Measurements from ENCODE around the gene POMGNT1.

The POMGNT1 gene

DNA sequence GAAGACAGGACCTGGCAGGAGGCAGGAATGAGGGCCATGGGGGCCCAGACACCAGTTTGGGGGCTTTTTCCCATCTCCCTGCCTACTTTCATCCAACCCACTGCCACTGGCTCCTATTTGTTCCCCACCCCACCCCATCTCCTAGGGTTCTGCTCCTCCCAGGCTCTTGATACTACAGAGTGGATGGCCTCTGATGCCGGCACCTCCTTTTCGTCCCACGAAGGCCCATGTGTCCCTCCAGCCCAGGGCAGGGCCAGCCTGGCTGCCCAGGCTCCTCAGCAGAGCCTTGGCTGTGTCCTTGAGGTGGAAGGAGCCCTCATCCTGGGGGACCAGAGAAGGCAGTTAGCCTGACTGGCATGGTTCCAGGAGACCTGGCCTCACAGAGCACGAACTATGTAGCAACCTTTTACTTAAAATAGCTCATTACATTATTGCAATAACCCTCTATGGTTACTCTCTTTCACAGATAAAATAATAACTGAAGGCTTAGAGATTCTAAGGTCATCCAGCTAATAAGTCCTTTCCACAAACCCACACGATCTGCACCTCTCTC is 3.5 kb downstream of the POMGNT1 start:
- H3K36me3 Mint-ChIP-seq = peaks cover 2% of the 10 kb centered on the region
- peaks cover 20% of the 10 kb centered on the region for H3K4me1 Mint-ChIP-seq (ENCODE audit: low read depth)
- no peak overlapping the region for H3K27ac Mint-ChIP-seq
- no peak overlapping the region for H3K4me3 Mint-ChIP-seq
- H3K9me3 Mint-ChIP-seq (ENCODE audit: low read depth) = no peaks in the 10 kb centered on the region
- H3K27me3 Mint-ChIP-seq = no peaks in the 10 kb centered on the region

- Mint-ChIP-seq H3K4me1 (ENCODE audit: low read depth) (peaks cover 14% of the 10 kb centered on the region), H3K36me3 (peaks cover 2% of the 10 kb centered on the region), H3K4me3 (no peak overlapping the region), H3K27me3 (no peaks in the 10 kb centered on the region), H3K9me3 (ENCODE audit: low read depth) (no peaks in the 10 kb centered on the region), H3K27ac (no peak overlapping the region)
Observed at GRCh38 chr1:46193984-46194570, 4.2 kb downstream of the POMGNT1 start.

DNA sequence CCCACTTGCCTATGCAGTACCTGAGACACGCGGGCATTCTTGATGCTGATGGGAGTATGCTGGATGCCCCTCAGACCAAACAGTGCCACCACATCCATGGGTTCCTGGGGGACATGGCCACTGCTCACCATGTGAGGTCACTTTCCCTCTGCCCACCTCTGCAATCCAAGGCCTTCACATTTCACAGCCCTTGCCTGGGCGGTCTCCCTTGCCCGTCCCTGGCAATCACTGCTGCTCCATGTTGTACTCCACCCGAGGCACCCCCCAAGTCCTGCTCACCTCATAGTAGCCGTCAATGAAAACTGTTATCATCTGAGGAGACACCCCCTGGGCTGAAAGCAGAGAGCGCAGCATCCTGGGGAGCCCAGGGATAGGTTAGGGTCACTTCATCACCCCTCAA is 4.9 kb downstream of the POMGNT1 start:
- H3K36me3 Mint-ChIP-seq = peaks cover 2% of the 10 kb centered on the region
- H3K9me3 Mint-ChIP-seq (ENCODE audit: low read depth) = no peaks in the 10 kb centered on the region

DNA sequence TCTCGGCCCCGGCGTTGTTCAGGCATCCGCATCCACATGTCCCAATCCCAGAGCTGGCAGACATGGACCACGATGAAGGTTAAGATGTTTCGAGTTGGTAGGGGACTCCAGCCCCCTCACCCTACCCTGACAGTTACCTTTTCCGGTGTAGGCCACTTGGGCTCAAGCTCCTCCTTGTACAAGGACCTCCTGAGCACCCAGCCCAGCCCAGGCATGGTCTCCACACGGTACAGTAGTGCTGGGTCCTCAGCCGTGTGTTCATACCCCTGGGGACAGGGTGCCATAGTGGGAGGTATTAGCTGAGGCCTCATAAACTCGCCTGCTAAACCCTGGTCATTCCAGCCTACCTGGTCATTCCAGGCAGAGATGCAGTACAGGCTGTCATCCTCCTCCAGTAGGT is 6.1 kb downstream of the POMGNT1 start:
- Mint-ChIP-seq H3K4me3 (no peak overlapping the region), H3K27me3 (no peaks in the 10 kb centered on the region), H3K4me1 (ENCODE audit: low read depth) (peaks cover 6% of the 10 kb centered on the region), H3K27ac (no peak overlapping the region), H3K9me3 (ENCODE audit: low read depth) (no peaks in the 10 kb centered on the region), H3K36me3 (peaks cover 5% of the 10 kb centered on the region)

More for the DNA sequence above, 4.9 kb downstream of the POMGNT1 start:
- peaks cover 11% of the 10 kb centered on the region for H3K4me1 Mint-ChIP-seq (ENCODE audit: low read depth)
- H3K27me3 Mint-ChIP-seq = no peaks in the 10 kb centered on the region
- no peak overlapping the region for H3K4me3 Mint-ChIP-seq
- H3K27ac Mint-ChIP-seq = no peak overlapping the region

DNA sequence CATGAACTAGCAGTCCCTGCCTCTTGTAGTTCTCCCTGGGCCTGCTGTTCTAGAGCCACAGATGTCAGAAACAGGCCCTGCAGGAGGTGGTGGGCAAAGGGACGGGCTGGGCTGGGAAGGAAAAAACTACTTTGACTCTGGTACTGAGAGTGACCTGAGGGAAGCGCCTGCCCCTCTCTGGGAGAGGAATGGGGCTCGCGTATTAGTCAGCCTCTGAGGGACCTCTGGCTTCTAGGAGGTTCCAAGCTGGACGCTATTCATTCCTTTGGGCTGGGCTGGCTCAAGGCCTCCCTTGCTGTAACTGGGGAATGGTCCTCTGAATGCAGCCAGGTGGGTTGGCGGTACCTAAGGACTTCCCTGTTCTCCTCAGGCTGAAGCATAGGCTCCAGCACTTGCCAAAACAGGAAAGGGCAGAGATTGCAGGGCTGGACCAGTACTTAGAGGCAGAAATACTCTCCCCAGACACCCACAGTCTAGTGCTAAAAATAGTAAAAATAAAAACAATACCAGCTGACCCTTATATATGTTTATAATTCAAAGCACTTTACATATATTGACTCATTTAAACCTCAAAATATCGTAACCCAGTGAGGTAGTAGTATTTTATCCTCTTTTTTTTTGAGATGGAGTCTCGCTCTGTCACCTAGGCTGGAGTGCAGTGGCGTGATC is 7.1 kb downstream of the POMGNT1 start:
- Mint-ChIP-seq H3K4me1 (ENCODE audit: low read depth) (peaks cover 2% of the 10 kb centered on the region), H3K9me3 (ENCODE audit: low read depth) (no peaks in the 10 kb centered on the region), H3K27ac (no peak overlapping the region), H3K27me3 (no peaks in the 10 kb centered on the region), H3K36me3 (peaks cover 5% of the 10 kb centered on the region), H3K4me3 (no peak overlapping the region)

- peaks cover 5% of the 10 kb centered on the region for H3K36me3 Mint-ChIP-seq
- no peak overlapping the region for H3K4me3 Mint-ChIP-seq
- no peaks in the 10 kb centered on the region for H3K27me3 Mint-ChIP-seq
- H3K4me1 Mint-ChIP-seq (ENCODE audit: low read depth) = peaks cover 3% of the 10 kb centered on the region
- H3K27ac Mint-ChIP-seq = no peak overlapping the region
- no peaks in the 10 kb centered on the region for H3K9me3 Mint-ChIP-seq (ENCODE audit: low read depth)
Observed at GRCh38 chr1:46190539-46190938, 7.7 kb downstream of the POMGNT1 start.

- H3K27ac Mint-ChIP-seq = no peak overlapping the region
- H3K27me3 Mint-ChIP-seq = no peaks in the 10 kb centered on the region
- H3K36me3 Mint-ChIP-seq = peaks cover 4% of the 10 kb centered on the region
- H3K4me3 Mint-ChIP-seq = no peak overlapping the region
- H3K9me3 Mint-ChIP-seq (ENCODE audit: low read depth) = no peaks in the 10 kb centered on the region
- H3K4me1 Mint-ChIP-seq (ENCODE audit: low read depth) = peaks cover 19% of the 10 kb centered on the region
Observed at GRCh38 chr1:46188295-46189030, 9.8 kb downstream of the POMGNT1 start.

GRCh38 chr1:46187106-46187869 is 10.9 kb downstream of the POMGNT1 start:
- no peaks in the 10 kb centered on the region for H3K9me3 Mint-ChIP-seq (ENCODE audit: low read depth)
- H3K4me3 Mint-ChIP-seq = no peak overlapping the region
- no peak overlapping the region for H3K27ac Mint-ChIP-seq
- H3K4me1 Mint-ChIP-seq (ENCODE audit: low read depth) = peaks cover 19% of the 10 kb centered on the region
- no peaks in the 10 kb centered on the region for H3K27me3 Mint-ChIP-seq
- H3K36me3 Mint-ChIP-seq = peaks cover 4% of the 10 kb centered on the region

GRCh38 chr1:46186076-46186475 is 12.2 kb downstream of the POMGNT1 start:
- H3K36me3 Mint-ChIP-seq = peaks cover 4% of the 10 kb centered on the region
- H3K4me3 Mint-ChIP-seq = no peak overlapping the region
- no peaks in the 10 kb centered on the region for H3K9me3 Mint-ChIP-seq (ENCODE audit: low read depth)
- no peaks in the 10 kb centered on the region for H3K27me3 Mint-ChIP-seq
- H3K4me1 Mint-ChIP-seq (ENCODE audit: low read depth) = peaks cover 19% of the 10 kb centered on the region
- H3K27ac Mint-ChIP-seq = peak overlapping the region; percentile 87

DNA sequence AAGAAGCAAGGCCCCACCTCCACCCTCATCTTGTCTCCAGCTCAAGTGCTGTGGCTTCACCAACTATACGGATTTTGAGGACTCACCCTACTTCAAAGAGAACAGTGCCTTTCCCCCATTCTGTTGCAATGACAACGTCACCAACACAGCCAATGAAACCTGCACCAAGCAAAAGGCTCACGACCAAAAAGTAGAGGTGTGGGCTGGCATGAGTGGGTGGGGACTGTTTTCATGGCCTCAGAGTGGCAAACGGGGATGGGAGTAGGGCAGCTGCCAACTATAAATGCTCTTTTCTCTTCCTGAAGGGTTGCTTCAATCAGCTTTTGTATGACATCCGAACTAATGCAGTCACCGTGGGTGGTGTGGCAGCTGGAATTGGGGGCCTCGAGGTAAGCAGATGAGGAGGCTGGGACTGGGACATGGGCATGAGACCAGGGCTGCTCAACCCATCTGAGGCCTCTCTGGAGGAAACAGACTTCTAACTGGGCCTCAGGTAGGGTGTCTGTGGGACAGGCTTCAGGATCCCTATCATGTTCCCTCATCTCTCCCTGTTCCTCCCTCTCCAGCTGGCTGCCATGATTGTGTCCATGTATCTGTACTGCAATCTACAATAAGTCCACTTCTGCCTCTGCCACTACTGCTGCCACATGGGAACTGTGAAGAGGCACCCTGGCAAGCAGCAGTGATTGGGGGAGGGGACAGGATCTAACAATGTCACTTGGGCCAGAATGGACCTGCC is 13.1 kb downstream of the POMGNT1 start:
- Mint-ChIP-seq H3K36me3 (peaks cover 4% of the 10 kb centered on the region), H3K27ac (peak overlapping the region; percentile 87), H3K4me3 (peak overlapping the region; percentile 51), H3K9me3 (ENCODE audit: low read depth) (no peaks in the 10 kb centered on the region), H3K27me3 (no peaks in the 10 kb centered on the region), H3K4me1 (ENCODE audit: low read depth) (peaks cover 19% of the 10 kb centered on the region)

GRCh38 chr1:46183926-46184557 is 14.2 kb downstream of the POMGNT1 start:
- Mint-ChIP-seq H3K4me3 (no peak overlapping the region), H3K9me3 (ENCODE audit: low read depth) (no peaks in the 10 kb centered on the region), H3K27me3 (no peaks in the 10 kb centered on the region), H3K36me3 (peaks cover 4% of the 10 kb centered on the region), H3K27ac (peak overlapping the region; percentile 28), H3K4me1 (ENCODE audit: low read depth) (peaks cover 19% of the 10 kb centered on the region)

GRCh38 chr1:46183079-46183847 is 15.0 kb downstream of the POMGNT1 start:
- Mint-ChIP-seq H3K4me3 (no peak overlapping the region), H3K27me3 (no peaks in the 10 kb centered on the region), H3K9me3 (ENCODE audit: low read depth) (no peaks in the 10 kb centered on the region), H3K4me1 (ENCODE audit: low read depth) (peaks cover 19% of the 10 kb centered on the region), H3K27ac (no peak overlapping the region), H3K36me3 (peaks cover 4% of the 10 kb centered on the region)
